Type B pancreatic cell (in vitro differentiated cells): ENCODE measurements around the gene SMYD3. TPM values are rescaled to one million over a fixed set of nuclear protein-coding genes. Genes with fewer than 3 reads are reported as not detected.

ENCODE experiments used
- DNase-seq: peaks from one replicate; pipeline ENCODE4 v3.0.0; 2021; ENCODE audit warnings: mixed read lengths; ENCODE audit not compliant: unreplicated experiment; ENCODE audit errors: extremely low spot score
- H3K27ac Mint-ChIP-seq: 2 replicates; pipeline ENCODE4 v1.8.0; 2021; ENCODE audit warnings: mild to moderate bottlenecking, mixed read lengths
- H3K27me3 Mint-ChIP-seq: 2 replicates; pipeline ENCODE4 v1.8.0; 2021; ENCODE audit warnings: mixed read lengths
- H3K36me3 Mint-ChIP-seq: 2 replicates; pipeline ENCODE4 v1.8.0; 2021; ENCODE audit warnings: mixed read lengths
- H3K4me1 Mint-ChIP-seq: one replicate; pipeline ENCODE4 v1.8.0; 2021; ENCODE audit warnings: mixed read lengths; ENCODE audit not compliant: unreplicated experiment
- H3K4me3 Mint-ChIP-seq: 2 replicates; pipeline ENCODE4 v1.8.0; 2021; ENCODE audit warnings: mild to moderate bottlenecking, mixed read lengths
- H3K9me3 Mint-ChIP-seq: 2 replicates; pipeline ENCODE4 v1.8.0; 2021; ENCODE audit warnings: mixed read lengths
- CTCF ChIP-seq: fragments of 200-600 bp; sonication (generic); conservative IDR thresholded peaks from 2 replicates; pipeline ENCODE4 v1.5.0; 2021; ENCODE audit warnings: antibody characterized with exemption, mild to moderate bottlenecking
- total RNA-seq: library from RNA; stranded (reverse); gene quantifications from 2 replicates; pipeline ENCODE4 v1.2.1, GENCODE V29; 2021; ENCODE audit warnings: low replicate concordance

Gene SMYD3
- total RNA-seq, 1 donor from 2014 or later = 19.4 TPM

DNA sequence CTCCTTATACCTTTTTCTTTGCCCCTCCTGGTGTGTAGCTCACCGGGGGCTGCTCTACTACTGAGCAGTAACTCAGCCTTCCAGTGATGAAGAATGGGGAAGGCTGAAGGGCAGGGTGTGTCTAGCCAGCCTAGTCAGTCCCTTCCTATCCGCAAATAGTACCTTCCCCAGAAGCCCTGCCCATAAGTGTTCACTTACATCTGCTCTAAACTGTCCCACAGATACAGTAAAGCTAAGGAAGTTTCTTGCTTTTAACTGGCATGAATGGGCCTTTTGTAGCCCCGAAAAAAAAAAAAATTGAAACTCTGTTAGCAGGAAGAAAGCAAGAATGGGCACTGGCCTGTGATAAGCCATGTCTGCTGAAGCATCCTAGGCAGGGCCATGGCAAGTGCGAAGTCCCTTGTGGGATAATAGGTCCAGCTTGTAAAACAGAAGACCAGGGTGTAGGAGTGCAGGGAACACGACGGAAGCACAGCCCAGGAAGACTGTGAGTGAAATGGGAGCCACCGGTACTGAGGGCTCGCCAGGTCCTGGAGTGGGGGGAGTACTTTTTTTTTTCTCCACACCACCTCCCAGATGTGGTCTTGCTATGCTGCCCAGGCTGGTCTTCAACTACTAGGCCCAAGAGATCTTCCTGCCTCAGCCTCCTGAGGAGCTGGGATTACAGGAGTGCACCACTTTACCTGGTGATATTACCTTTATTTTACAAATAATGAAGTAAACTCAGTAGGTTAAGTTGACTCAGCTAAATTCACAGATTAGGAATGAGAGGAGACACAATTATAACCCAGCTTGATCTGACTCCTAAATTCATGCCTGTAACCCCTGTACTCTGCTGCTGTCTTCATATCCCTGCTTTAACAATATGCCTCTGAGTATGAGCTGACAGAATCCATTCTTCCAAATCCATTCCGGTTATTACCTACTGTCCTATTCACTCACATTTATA is 347.5 kb downstream of the SMYD3 start:
- no peak for TF ChIP-seq CTCF
- no peak for DNase-seq
- no peaks in the 10 kb centered on the region for H3K27me3 Mint-ChIP-seq
- no peak overlapping the region for H3K27ac Mint-ChIP-seq
- no peaks in the 10 kb centered on the region for H3K36me3 Mint-ChIP-seq
- no peaks in the 10 kb centered on the region for H3K4me1 Mint-ChIP-seq
- no peaks in the 10 kb centered on the region for H3K9me3 Mint-ChIP-seq
- H3K4me3 Mint-ChIP-seq = no peak overlapping the region

DNA sequence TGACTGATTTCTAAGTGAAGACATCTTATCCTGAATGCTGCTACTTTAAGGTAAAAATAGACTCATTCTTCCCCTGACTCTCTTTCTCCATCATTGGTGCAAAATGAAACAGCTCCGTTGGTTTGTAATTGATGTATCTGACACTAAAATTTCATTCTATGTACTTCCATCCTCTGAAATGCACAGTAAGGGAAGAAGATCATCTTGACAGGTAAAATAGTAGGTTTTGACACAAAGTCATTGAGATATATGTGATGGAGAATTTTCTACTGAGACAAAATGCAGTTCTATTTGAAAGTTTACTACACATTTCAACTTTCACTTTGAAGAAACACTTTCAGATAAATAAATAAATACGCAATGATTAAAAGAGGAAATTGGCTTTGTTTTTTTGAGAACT is 348.9 kb downstream of the SMYD3 start:
- no peaks in the 10 kb centered on the region for H3K36me3 Mint-ChIP-seq
- H3K4me1 Mint-ChIP-seq = peaks cover 8% of the 10 kb centered on the region
- H3K27me3 Mint-ChIP-seq = no peaks in the 10 kb centered on the region
- peaks cover 5% of the 10 kb centered on the region for H3K9me3 Mint-ChIP-seq
- no peak for TF ChIP-seq CTCF
- no peak overlapping the region for H3K27ac Mint-ChIP-seq
- no peak for DNase-seq
- H3K4me3 Mint-ChIP-seq = no peak overlapping the region

- Mint-ChIP-seq H3K27ac (no peak overlapping the region), H3K36me3 (no peaks in the 10 kb centered on the region), H3K4me1 (peaks cover 11% of the 10 kb centered on the region), H3K27me3 (no peaks in the 10 kb centered on the region), H3K9me3 (peaks cover 5% of the 10 kb centered on the region), H3K4me3 (no peak overlapping the region)
- no peak for TF ChIP-seq CTCF
- no peak for DNase-seq
These were observed 349.6 kb downstream of the SMYD3 start for GRCh38 chr1:246157516-246157915.

DNA sequence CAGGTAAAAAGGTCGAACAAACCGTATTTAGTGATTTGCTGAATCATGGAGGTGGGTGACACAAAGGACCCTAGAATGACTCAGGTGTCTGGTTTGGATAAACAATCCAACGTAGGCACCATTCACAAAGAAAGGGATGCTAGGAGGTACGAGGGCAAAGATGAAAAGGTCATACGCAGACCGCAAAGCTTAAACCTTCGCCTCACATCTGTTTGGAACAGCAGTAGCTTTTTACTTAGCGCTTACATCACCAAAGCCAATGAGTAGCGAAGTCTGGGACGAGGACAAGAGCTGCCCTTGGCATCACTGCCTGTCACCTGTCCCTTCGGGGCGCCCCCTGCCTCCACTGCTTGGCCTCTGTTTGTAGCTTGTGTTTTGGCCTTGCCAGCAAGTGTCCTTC is 350.2 kb downstream of the SMYD3 start:
- no peak for TF ChIP-seq CTCF
- Mint-ChIP-seq H3K27ac (no peak overlapping the region), H3K4me3 (no peak overlapping the region), H3K36me3 (no peaks in the 10 kb centered on the region), H3K4me1 (peaks cover 11% of the 10 kb centered on the region), H3K9me3 (peaks cover 5% of the 10 kb centered on the region), H3K27me3 (no peaks in the 10 kb centered on the region)
- no peak for DNase-seq

DNA sequence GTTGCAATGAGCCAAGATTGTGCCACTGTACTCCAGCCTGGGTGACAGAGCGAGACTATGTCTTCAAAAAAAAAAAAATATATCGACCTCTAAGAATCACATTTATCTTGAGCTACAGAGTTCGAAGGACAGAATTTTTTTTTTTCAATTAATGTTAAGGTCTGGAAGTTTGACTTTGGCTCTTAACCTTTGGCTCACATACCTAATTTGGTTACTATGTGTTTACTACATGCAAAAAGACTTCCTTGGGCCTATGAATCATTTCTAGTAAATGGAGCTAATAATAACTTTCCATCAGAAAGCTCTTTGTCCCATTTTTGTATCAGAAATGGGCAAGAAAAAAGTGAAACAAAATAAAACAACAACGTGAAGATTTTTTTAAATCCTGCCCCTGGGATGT is 351.2 kb downstream of the SMYD3 start:
- no peaks in the 10 kb centered on the region for H3K27me3 Mint-ChIP-seq
- TF ChIP-seq CTCF = no peak
- peaks cover 11% of the 10 kb centered on the region for H3K4me1 Mint-ChIP-seq
- H3K9me3 Mint-ChIP-seq = peaks cover 5% of the 10 kb centered on the region
- H3K27ac Mint-ChIP-seq = no peak overlapping the region
- DNase-seq = no peak
- H3K4me3 Mint-ChIP-seq = no peak overlapping the region
- H3K36me3 Mint-ChIP-seq = no peaks in the 10 kb centered on the region
